ENCODE results near the gene KMT2E. TPM values are rescaled to one million over a fixed set of nuclear protein-coding genes. Genes with fewer than 3 reads are reported as not detected.

The KMT2E gene
- total RNA-seq, 6 experiments from 2014 or later = 39.7 to 53.4 (median 50.1) TPM

- Mint-ChIP-seq H3K27me3 (ENCODE audit: insufficient read depth) (no peaks in the 10 kb centered on the region; the same call in none of the 2 replicates), H3K9me3 (no peaks in the 10 kb centered on the region), H3K27ac (peak overlapping the region; percentile 55; the same call in 1 of the 2 replicates), H3K36me3 (ENCODE audit: low read depth) (peaks cover 25% of the 10 kb centered on the region), H3K4me1 (ENCODE audit: low read depth) (peaks cover 88% of the 10 kb centered on the region), H3K4me3 (peak overlapping the region; percentile 17)
- no peak for DNase-seq
- no peak for TF ChIP-seq CTCF (IDR thresholded peaks at IDR 0.05)
Measured at GRCh38 chr7:105006367-105007136, 7.5 kb upstream of the KMT2E start.

- H3K27me3 Mint-ChIP-seq (ENCODE audit: insufficient read depth) = peaks cover 6% of the 10 kb centered on the region
- no peak overlapping the region; the same call in 1 of the 2 replicates for H3K27ac Mint-ChIP-seq
- TF ChIP-seq CTCF (IDR thresholded peaks at IDR 0.05) = no peak
- no peak overlapping the region for H3K4me3 Mint-ChIP-seq
- H3K4me1 Mint-ChIP-seq (ENCODE audit: low read depth) = peaks cover 81% of the 10 kb centered on the region
- DNase-seq = no peak
- peaks cover 31% of the 10 kb centered on the region for H3K36me3 Mint-ChIP-seq (ENCODE audit: low read depth)
- H3K9me3 Mint-ChIP-seq = no peaks in the 10 kb centered on the region
Measured at GRCh38 chr7:105007298-105007697, 6.7 kb upstream of the KMT2E start.

- H3K27me3 Mint-ChIP-seq (ENCODE audit: insufficient read depth) = peaks cover 17% of the 10 kb centered on the region
- peaks cover 55% of the 10 kb centered on the region for H3K4me1 Mint-ChIP-seq (ENCODE audit: low read depth)
- peak overlapping the region; percentile 100 for H3K4me3 Mint-ChIP-seq
- peaks cover 50% of the 10 kb centered on the region for H3K36me3 Mint-ChIP-seq (ENCODE audit: low read depth)
- peaks cover 8% of the 10 kb centered on the region for H3K9me3 Mint-ChIP-seq
- DNase-seq = no peak
- TF ChIP-seq CTCF (IDR thresholded peaks at IDR 0.05) = no peak
- H3K27ac Mint-ChIP-seq = peak overlapping the region; percentile 100
Measured at GRCh38 chr7:105009667-105010503, 4.1 kb upstream of the KMT2E start.

GRCh38 chr7:105010504-105011130, 3.4 kb upstream of the KMT2E start:
- Mint-ChIP-seq H3K4me1 (ENCODE audit: low read depth) (peaks cover 50% of the 10 kb centered on the region), H3K9me3 (peaks cover 8% of the 10 kb centered on the region), H3K36me3 (ENCODE audit: low read depth) (peaks cover 53% of the 10 kb centered on the region), H3K27ac (peak overlapping the region; percentile 100), H3K27me3 (ENCODE audit: insufficient read depth) (peaks cover 17% of the 10 kb centered on the region), H3K4me3 (peak overlapping the region; percentile 100)
- no peak for DNase-seq
- TF ChIP-seq CTCF (IDR thresholded peaks at IDR 0.05) = no peak

GRCh38 chr7:105011141-105011830, 2.7 kb upstream of the KMT2E start:
- no peak for TF ChIP-seq CTCF (IDR thresholded peaks at IDR 0.05)
- H3K36me3 Mint-ChIP-seq (ENCODE audit: low read depth) = peaks cover 55% of the 10 kb centered on the region
- H3K4me3 Mint-ChIP-seq = peak overlapping the region; percentile 100
- H3K27ac Mint-ChIP-seq = peak overlapping the region; percentile 100
- H3K9me3 Mint-ChIP-seq = peaks cover 8% of the 10 kb centered on the region
- H3K4me1 Mint-ChIP-seq (ENCODE audit: low read depth) = peaks cover 48% of the 10 kb centered on the region
- no peak for DNase-seq
- peaks cover 17% of the 10 kb centered on the region for H3K27me3 Mint-ChIP-seq (ENCODE audit: insufficient read depth)
